ENCODE measurements around the gene LEF1.

Gene LEF1

GRCh38 chr4:108144451-108144850 lies 24.3 kb downstream of the LEF1 start:
- no peak for DNase-seq

- no peak for DNase-seq
Observed at GRCh38 chr4:108143515-108143914, 25.2 kb downstream of the LEF1 start.

DNA sequence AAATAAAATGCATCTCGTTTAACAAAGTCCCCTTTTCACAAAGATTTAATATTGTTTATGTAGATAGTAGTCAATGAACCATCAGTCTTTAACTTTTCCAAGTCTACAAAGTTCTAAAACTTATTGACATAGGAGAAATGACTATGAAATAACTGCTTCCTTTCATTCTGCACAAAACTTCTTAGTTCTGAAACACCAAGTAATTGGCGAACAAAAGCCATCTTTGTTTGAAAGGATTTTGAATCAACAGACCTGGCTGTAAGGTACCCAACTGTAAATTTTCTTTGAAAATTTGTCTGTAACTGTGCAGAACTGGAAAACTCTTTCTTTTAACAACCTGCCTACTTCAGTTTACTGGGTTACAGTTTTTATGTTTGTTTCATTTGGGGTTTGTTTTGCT lies 25.9 kb downstream of the LEF1 start:
- DNase-seq = no peak

DNA sequence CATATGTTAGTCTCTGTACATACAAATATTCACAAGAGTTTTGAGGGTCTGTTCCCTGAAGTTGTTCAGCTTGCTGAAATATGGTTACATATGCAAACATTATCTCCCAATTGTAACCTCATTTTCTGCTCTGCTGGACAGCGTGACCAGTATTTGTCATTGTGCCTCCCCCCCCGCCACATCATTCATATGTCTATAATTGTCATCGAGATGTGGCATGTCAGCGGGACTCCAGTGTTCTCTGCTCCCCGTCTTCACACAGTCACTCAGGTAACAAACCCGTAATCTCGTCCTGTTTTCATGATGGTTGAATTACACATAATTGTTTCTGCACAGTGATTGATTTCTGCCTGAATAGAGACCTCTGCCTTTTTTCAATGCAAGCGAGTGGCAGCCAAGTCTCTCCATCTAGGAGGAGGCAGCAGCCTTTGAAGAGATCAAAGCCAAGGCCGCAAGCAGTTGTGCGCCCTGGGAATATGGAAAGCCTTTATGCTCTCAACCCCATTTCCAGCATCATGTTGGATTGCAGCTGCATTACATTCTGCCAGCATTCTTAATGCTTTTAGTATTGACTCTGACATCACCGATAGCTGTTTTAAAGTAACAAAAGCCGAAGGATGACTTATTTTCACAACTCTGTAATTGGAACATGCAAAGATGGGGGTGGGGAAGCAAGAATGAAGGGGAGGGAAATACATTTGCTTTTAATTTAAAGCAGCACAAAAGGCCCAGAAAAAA lies 27.4 kb downstream of the LEF1 start:
- DNase-seq = no peak

DNA sequence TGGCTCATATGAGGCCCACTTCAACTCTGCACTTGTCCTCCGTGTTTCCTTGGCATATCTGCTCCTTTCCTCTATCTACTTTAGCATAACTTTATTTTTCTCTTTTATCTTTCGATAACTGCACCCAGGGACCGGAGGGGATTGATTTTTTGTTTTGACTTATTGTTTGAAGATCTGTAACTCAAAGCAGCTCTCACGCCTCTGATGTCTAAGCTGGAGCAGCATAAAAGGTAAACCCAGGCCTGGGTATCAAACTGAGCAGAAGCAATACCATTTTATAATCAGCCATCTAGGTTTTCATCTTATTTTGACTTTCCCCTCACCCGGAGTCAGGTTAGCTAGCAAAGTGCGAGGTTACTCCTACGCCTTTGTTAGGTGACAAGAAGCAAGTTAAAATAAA lies 28.4 kb downstream of the LEF1 start:
- DNase-seq = no peak

DNA sequence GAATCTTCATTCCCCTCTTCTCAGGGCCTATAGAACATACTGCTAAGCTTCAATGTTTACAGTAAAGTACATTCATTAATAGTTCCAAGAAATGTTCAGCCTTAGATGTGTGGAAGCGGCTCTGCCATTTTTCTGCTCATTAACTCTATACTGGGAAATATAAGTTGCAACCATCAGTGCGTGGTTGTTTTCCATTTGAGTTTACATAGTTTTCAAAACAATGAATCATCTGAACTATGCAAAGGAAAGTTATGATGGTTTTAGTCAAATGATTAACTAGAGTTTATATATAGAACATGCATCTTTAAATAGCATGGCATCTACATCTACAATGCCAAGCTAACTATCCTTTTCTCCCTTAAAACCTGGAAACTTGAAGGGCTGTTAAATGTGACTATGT lies 29.6 kb downstream of the LEF1 start:
- DNase-seq = no peak

GRCh38 chr4:108135549-108136209 lies 33.1 kb downstream of the LEF1 start:
- no peak for DNase-seq

- no peak for DNase-seq
Observed at GRCh38 chr4:108130955-108131354, 37.8 kb downstream of the LEF1 start.

DNA sequence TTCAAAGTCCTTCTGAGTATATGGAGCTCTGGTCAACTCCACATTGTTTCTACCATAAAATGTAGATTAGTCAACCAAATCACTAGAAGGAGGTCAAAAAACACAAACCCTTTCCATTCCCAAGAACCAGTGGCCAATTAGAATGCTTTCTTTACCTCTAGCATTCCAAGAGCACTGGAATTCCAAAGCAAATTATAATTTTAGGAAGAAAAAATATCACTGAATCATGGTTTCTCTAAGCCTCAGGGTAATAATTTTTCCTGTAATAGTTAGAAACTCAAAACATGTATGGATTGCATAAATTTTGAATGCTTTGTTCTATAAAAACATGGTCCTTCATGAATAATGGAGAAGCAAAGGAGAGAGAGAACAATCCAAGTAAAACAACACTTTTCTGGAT lies 39.5 kb downstream of the LEF1 start:
- no peak for DNase-seq

GRCh38 chr4:108126806-108127205 lies 41.9 kb downstream of the LEF1 start:
- DNase-seq = no peak

- no peak for DNase-seq
Observed at GRCh38 chr4:108120789-108121188, 47.9 kb downstream of the LEF1 start.

GRCh38 chr4:108119199-108119800 lies 49.4 kb downstream of the LEF1 start:
- no peak for DNase-seq

GRCh38 chr4:108118505-108118904 lies 50.2 kb downstream of the LEF1 start:
- DNase-seq = no peak

- no peak for DNase-seq
Observed at GRCh38 chr4:108117418-108118182, 51.1 kb downstream of the LEF1 start.

DNA sequence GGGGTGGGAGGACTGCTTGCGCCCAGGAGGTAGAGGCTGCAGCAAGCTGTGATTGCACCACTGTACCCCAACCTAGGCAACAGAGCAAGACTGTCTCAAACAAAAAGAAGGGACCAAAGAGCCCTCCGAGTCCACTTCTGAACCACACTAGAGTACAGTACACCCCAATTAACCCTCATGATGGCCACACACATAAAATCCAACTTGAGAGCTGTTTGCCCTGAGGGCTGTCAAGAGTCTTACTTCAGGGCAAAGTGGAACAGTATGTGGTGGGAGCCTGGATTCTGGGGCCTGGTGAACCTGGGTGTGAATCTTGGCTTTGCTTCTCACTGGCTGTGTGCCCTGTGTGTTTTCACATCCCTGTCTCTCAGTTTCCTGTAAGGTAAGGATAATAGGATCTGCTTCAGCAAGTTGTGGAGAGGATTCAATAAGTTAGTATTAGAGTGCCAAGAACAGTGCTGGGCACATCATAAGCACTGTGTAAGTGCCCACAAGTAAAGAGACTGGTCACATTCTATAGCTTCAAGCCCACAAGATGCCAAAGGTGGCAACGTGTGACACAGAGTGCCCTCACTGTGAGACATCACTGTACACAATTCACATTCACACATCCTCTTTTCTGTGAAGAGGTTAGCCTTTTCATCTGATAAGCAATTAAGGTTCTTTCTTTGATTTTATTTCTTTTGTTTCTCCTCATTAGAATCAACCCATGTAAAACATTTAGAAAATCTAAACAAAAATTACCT lies 52.1 kb downstream of the LEF1 start:
- no peak for DNase-seq

- no peak for DNase-seq
Observed at GRCh38 chr4:108115168-108115526, 53.6 kb downstream of the LEF1 start.

DNA sequence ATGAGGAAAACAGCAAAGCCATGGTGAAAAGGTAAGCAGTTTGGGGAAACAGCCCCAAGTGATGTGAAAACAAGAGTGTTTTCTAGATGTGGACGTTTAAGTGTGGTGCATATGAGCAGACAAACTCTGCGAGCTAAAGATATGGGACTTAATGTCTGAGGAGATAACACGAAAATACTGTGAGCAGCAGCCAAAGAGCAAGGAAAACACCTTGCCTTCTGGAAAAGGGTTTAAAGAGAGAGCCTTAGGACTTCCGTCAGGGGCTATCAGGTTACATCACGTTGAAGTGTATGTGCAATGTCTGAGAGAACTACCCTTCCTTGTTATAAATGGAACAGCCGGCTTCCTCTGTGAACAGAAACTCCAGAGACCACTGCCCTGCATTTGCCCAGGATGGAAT lies 54.2 kb downstream of the LEF1 start:
- no peak for DNase-seq

DNA sequence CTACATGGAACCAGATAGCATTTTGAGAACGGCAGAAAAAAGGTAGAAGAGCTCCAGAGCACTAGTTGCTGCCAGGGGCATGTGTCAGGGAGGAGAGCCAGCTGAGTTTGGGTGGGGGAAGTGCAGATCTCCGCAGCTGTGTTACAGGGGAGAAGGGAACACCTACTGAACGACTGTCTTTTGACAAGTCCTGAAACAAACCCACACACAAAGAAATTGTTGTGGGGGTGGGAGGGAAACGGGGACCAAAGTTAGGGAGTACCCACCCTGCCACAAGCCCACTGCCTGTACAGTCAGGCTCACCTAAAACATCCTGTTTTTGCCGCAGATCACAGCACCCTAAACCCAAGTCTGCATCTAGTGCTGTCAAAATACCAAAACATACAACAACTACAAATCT lies 55.5 kb downstream of the LEF1 start:
- no peak for DNase-seq

GRCh38 chr4:108111781-108112180 lies 57.0 kb downstream of the LEF1 start:
- DNase-seq = no peak

- DNase-seq = no peak
Observed at GRCh38 chr4:108110450-108110849, 58.3 kb downstream of the LEF1 start.

DNA sequence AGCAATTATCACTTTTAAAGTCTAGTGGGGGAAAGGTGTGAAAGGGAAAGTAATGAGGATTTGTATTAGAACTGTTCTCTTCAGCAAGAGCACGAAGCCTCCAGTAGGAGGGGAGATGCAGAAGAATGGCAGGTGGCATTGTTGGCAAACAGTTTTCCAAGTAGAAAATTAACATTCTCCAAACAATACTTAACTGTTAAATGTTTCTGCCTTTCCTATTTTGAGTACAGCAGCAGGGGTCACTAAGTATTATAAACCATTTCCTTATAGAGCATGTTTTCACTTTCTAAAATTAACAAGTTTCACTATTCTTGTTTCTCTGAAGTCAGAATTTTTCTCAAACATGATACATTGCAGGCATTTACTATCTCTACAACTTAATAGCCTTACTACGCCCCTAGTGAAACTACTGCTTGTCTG lies 58.7 kb downstream of the LEF1 start:
- DNase-seq = no peak

DNA sequence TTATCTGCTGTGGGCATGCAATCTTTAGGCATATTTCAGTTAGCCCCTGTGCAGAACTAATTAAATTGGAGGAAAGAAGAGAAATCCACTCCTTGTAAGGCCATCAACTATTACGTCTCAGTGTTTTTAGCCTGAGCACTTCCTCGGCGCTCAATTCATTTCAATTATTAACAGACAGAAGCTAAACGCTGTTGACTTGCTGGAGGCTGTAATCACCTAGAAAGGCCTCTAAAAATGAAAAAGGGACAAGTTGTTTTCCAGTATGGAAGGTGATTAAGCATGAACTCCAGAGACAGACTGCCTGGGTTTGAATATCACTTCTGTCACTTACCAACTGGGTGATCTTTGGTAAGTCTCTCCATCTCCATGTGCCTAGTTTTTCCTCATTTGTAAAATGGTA lies 59.6 kb downstream of the LEF1 start:
- DNase-seq = no peak
